Gastroesophageal sphincter (tissue), 4 donors: Measurements from ENCODE around the gene HOXB7. TPM values are rescaled to one million over a fixed set of nuclear protein-coding genes. Genes with fewer than 3 reads are reported as not detected.

ENCODE experiments used
- ATAC-seq: fragments of 150-250 bp; one replicate; pipeline ENCODE4 v1.9.1; 2016; ENCODE audit warnings: mild to moderate bottlenecking, moderate library complexity
- H3K27ac ChIP-seq, 4 donors: fragments of 200-600 bp; sonication (generic) in 3 of 4; 1 replicate in 3 of 4; 2 replicates in 1 of 4; pipeline ENCODE4 v1.5.1; 2016 to 2019
- H3K27me3 ChIP-seq: fragments of 200-600 bp; sonication (generic); one replicate; pipeline ENCODE4 v1.5.1; 2019
- H3K36me3 ChIP-seq, 2 donors: fragments of 200-600 bp; sonication (generic); one replicate each; pipeline ENCODE4 v1.5.1; 2019; ENCODE audit warnings: control low read depth in 1 of 2
- H3K4me1 ChIP-seq, 3 donors: fragments of 200-600 bp; sonication (generic); 1 replicate in 2 of 3; 2 replicates in 1 of 3; pipeline ENCODE4 v1.5.1; 2016 to 2019; ENCODE audit warnings: control low read depth in 2 of 3
- H3K4me3 ChIP-seq, 2 donors: fragments of 200-600 bp; sonication (generic); one replicate each; pipeline ENCODE4 v1.5.1; 2019; ENCODE audit warnings: mild to moderate bottlenecking in 1 of 2, moderate library complexity in 1 of 2
- H3K9me3 ChIP-seq, 3 donors: fragments of 200-600 bp; sonication (generic); one replicate each; pipeline ENCODE4 v1.5.1; 2017 to 2019; ENCODE audit warnings: control low read depth in 2 of 3
- CTCF ChIP-seq, 4 experiments: fragments of 200-600 bp in 2 of 4; fragments of 450-650 bp in 2 of 4; sonication (generic) in 1 of 4; IDR thresholded peaks; one replicate each; pipeline ENCODE4 v1.5.1; 2017 to 2019; ENCODE audit warnings: antibody characterized with exemption in 4 of 4, mild to moderate bottlenecking in 2 of 4, moderate library complexity in 2 of 4
- EP300 ChIP-seq: sonication (generic); formaldehyde crosslinking; IDR thresholded peaks from one replicate; pipeline ENCODE4 v1.6.1; 2017; ENCODE audit warnings: antibody characterized with exemption, mild to moderate bottlenecking
- POLR2A ChIP-seq, 2 donors: fragments of 450-650 bp; IDR thresholded peaks; one replicate each; pipeline ENCODE4 v1.6.1; 2017; ENCODE audit warnings: antibody characterized with exemption in 2 of 2, mild to moderate bottlenecking in 2 of 2, moderate library complexity in 1 of 2
- POLR2AphosphoS5 ChIP-seq: sonication (generic); formaldehyde crosslinking; IDR thresholded peaks from one replicate; pipeline ENCODE4 v1.6.1; 2017; ENCODE audit warnings: antibody characterized with exemption
- WGBS, 2 donors: methylation state at CpG; one replicate each; pipeline ENCODE4 v1.1.5; 2018; ENCODE audit warnings: low coverage in 1 of 2; 5-methylcytosine and 5-hydroxymethylcytosine counted together
- total RNA-seq, 4 donors: library from RNA; depleted of rRNA; stranded (reverse); fragments of >200 nt; gene quantifications; one replicate each; pipeline ENCODE4 v1.1.0, GENCODE V29; 2016

The HOXB7 gene
- total RNA-seq, 4 donors from 2014 or later = 0.78 to 8.9 (median 3.0) TPM

GRCh38 chr17:48615047-48615962 lies 4.5 kb upstream of the HOXB7 start, which contains the start of gene HOXB8:
HOXB8 (minus strand) TSS chr17:48615292; CDS start chr17:48614704, 588 bp downstream.
- ATAC-seq = no peak
- no peak within 1 kb of the TSS for H3K27ac ChIP-seq
- TF ChIP-seq EP300 = no peak
- no peak for TF ChIP-seq CTCF (IDR thresholded peaks at IDR 0.05)
- TF ChIP-seq POLR2AphosphoS5 = no peak
- TF ChIP-seq POLR2A (IDR thresholded peaks at IDR 0.05) = no peak
- H3K27me3 ChIP-seq = peaks cover 99% of the 10 kb centered on the region
- peak within 1 kb of the TSS in 1 of 2 donors; percentile 16 for H3K4me3 ChIP-seq
- H3K4me1 ChIP-seq = peaks cover 0 to 61% (median 7%) of the 10 kb centered on the region in 3 donors
- WGBS, 2 donors = 12 to 14% methylated on average over 34 to 38 of the region's 41 CpGs
- no peaks in the 10 kb centered on the region for H3K36me3 ChIP-seq
- H3K9me3 ChIP-seq = no peaks in the 10 kb centered on the region

GRCh38 chr17:48613862-48614694 lies 3.3 kb upstream of the HOXB7 start:
- Histone ChIP-seq H3K4me3 (peak overlapping the region in 1 of 2 donors; percentile 16), H3K9me3 (no peaks in the 10 kb centered on the region), H3K36me3 (no peaks in the 10 kb centered on the region), H3K4me1 (peaks cover 0 to 69% (median 11%) of the 10 kb centered on the region in 3 donors), H3K27ac (no peak overlapping the region), H3K27me3 (peaks cover 99% of the 10 kb centered on the region)
- peak; percentile 16 for TF ChIP-seq POLR2AphosphoS5
- TF ChIP-seq POLR2A (IDR thresholded peaks at IDR 0.05) = no peak
- 6 to 15% methylated on average over 11 to 19 of the region's 55 CpGs for WGBS, 2 donors
- no peak for ATAC-seq

- H3K4me3 ChIP-seq = peak overlapping the region in 1 of 2 donors; percentile 54
- 4% methylated on average over 9 to 27 of the region's 67 CpGs for WGBS, 2 donors
- TF ChIP-seq POLR2AphosphoS5 (no peak), CTCF (IDR thresholded peaks at IDR 0.05) (peak in 3 of 4 experiments; percentile 30 to 49 (median 34)), EP300 (no peak)
- peaks cover 0 to 60% (median 11%) of the 10 kb centered on the region in 3 donors for H3K4me1 ChIP-seq
- H3K9me3 ChIP-seq = no peaks in the 10 kb centered on the region
- H3K27me3 ChIP-seq = peaks cover 100% of the 10 kb centered on the region
- H3K36me3 ChIP-seq = no peaks in the 10 kb centered on the region
- H3K27ac ChIP-seq = no peak overlapping the region
- ATAC-seq = peak; percentile 46
These were observed 2.3 kb upstream of the HOXB7 start for GRCh38 chr17:48612854-48613691.

GRCh38 chr17:48612456-48612853 lies 1.6 kb upstream of the HOXB7 start:
- Histone ChIP-seq H3K27ac (no peak overlapping the region), H3K4me1 (peaks cover 0 to 54% (median 11%) of the 10 kb centered on the region in 3 donors), H3K9me3 (no peaks in the 10 kb centered on the region), H3K4me3 (peak overlapping the region in 1 of 2 donors; percentile 54), H3K27me3 (peaks cover 100% of the 10 kb centered on the region), H3K36me3 (no peaks in the 10 kb centered on the region)
- TF ChIP-seq CTCF (IDR thresholded peaks at IDR 0.05) (no peak), POLR2AphosphoS5 (no peak), POLR2A (IDR thresholded peaks at IDR 0.05) (no peak)
- WGBS, 2 donors = 3 to 4% methylated on average over 11 to 15 of the region's 15 CpGs
- ATAC-seq = no peak
